SK-N-SH treated with all-trans-retinoic acid at 6 μM for 48 hours (cell line): ENCODE results near the gene CASKIN1.

Experiments used
- ATAC-seq: fragments of 200-7000 bp; cut with Tn5 transposase; 3 replicates; pipeline ENCODE4 v1.9.1; 2020; ENCODE audit warnings: mild to moderate bottlenecking, moderate library complexity
- ARNTL ChIP-seq: fragments of 450-650 bp; formaldehyde crosslinking; IDR thresholded peaks from 2 replicates; pipeline ENCODE4 v1.5.0; 2020; ENCODE audit warnings: low read depth, mild to moderate bottlenecking, moderate library complexity, borderline replicate concordance
- BACH2 ChIP-seq: fragments of 250-450 bp; sonication (Bioruptor Pico); IDR thresholded peaks from 2 replicates; pipeline ENCODE4 v1.9.0; 2021; ENCODE audit warnings: mild to moderate bottlenecking, borderline replicate concordance
- CREB5 ChIP-seq: fragments of 250-450 bp; sonication (Bioruptor Pico); IDR thresholded peaks from 2 replicates; pipeline ENCODE4 v1.5.1; 2020; ENCODE audit warnings: low read depth, mild to moderate bottlenecking, moderate library complexity
- CSDC2 ChIP-seq: fragments of 250-450 bp; sonication (Bioruptor Pico); IDR thresholded peaks from 2 replicates; pipeline ENCODE4 v1.5.0; 2020; ENCODE audit warnings: mild to moderate bottlenecking, moderate library complexity
- ESRRG ChIP-seq: fragments of 250-450 bp; sonication (Bioruptor Pico); IDR thresholded peaks from 2 replicates; pipeline ENCODE4 v1.6.1; 2021; ENCODE audit warnings: mild to moderate bottlenecking
- GLIS3 ChIP-seq: fragments of 250-450 bp; sonication (Bioruptor Pico); IDR thresholded peaks from 2 replicates; pipeline ENCODE4 v1.5.0; 2020; ENCODE audit warnings: mild to moderate bottlenecking, moderate library complexity
- ISL1 ChIP-seq: fragments of 250-450 bp; sonication (Bioruptor Pico); IDR thresholded peaks from 2 replicates; pipeline ENCODE4 v2.1.2; 2022; ENCODE audit warnings: mild to moderate bottlenecking, moderate library complexity
- OSR1 ChIP-seq: fragments of 250-450 bp; sonication (Bioruptor Pico); IDR thresholded peaks from 2 replicates; pipeline ENCODE4 v1.8.0; 2022; ENCODE audit warnings: moderate library complexity, mild to moderate bottlenecking, inconsistent platforms
- PPARA ChIP-seq: fragments of 250-450 bp; sonication (Bioruptor Pico); IDR thresholded peaks from 2 replicates; pipeline ENCODE4 v1.5.0; 2020; ENCODE audit warnings: mild to moderate bottlenecking, borderline replicate concordance
- RARB ChIP-seq: fragments of 250-450 bp; sonication (Bioruptor Pico); IDR thresholded peaks from 2 replicates; pipeline ENCODE4 v1.8.0; 2021; ENCODE audit warnings: mild to moderate bottlenecking, moderate library complexity
- SNAI2 ChIP-seq: fragments of 250-450 bp; sonication (Bioruptor Pico); IDR thresholded peaks from 2 replicates; pipeline ENCODE4 v1.5.0; 2020; ENCODE audit warnings: mild to moderate bottlenecking, moderate library complexity
- TCF4 ChIP-seq: fragments of 250-450 bp; sonication (Bioruptor Pico); IDR thresholded peaks from 2 replicates; pipeline ENCODE4 v1.8.0; 2021; ENCODE audit warnings: mild to moderate bottlenecking, moderate library complexity, borderline replicate concordance
- TOX ChIP-seq: fragments of 250-450 bp; sonication (Bioruptor Pico); IDR thresholded peaks from 2 replicates; pipeline ENCODE4 v1.8.0; 2021; ENCODE audit warnings: mild to moderate bottlenecking, moderate library complexity, borderline replicate concordance
- TSHZ2 ChIP-seq: fragments of 250-450 bp; sonication (Bioruptor Pico); IDR thresholded peaks from 2 replicates; pipeline ENCODE4 v1.5.0; 2020; ENCODE audit warnings: mild to moderate bottlenecking, moderate library complexity
- ZFP3 ChIP-seq: fragments of 250-450 bp; sonication (Bioruptor Pico); IDR thresholded peaks from 2 replicates; pipeline ENCODE4 v1.5.0; 2020; ENCODE audit warnings: mild to moderate bottlenecking, moderate library complexity
- ZFP30 ChIP-seq: fragments of 450-650 bp; formaldehyde crosslinking; IDR thresholded peaks from 2 replicates; pipeline ENCODE4 v1.5.0; 2022; ENCODE audit warnings: mild to moderate bottlenecking, moderate library complexity
- ZNF565 ChIP-seq: fragments of 450-650 bp; formaldehyde crosslinking; conservative IDR thresholded peaks from 2 replicates; pipeline ENCODE4 v1.5.0; 2020; ENCODE audit warnings: low read depth, mild to moderate bottlenecking, moderate library complexity
- ZNF70 ChIP-seq: fragments of 450-650 bp; formaldehyde crosslinking; IDR thresholded peaks from 2 replicates; pipeline ENCODE4 v1.5.0; 2020; ENCODE audit warnings: mild to moderate bottlenecking, moderate library complexity
- ZNF8 ChIP-seq: fragments of 450-650 bp; formaldehyde crosslinking; IDR thresholded peaks from 2 replicates; pipeline ENCODE4 v1.5.0; 2020; ENCODE audit warnings: mild to moderate bottlenecking, moderate library complexity
- TF ChIP-seq, protein P1 (sequence below): fragments of 250-450 bp; sonication (Bioruptor Pico); IDR thresholded peaks from 2 replicates; pipeline ENCODE4 v1.8.0; 2020; ENCODE audit warnings: mild to moderate bottlenecking, moderate library complexity, borderline replicate concordance
- TF ChIP-seq, protein P2 (sequence below): fragments of 250-450 bp; sonication (Bioruptor Pico); IDR thresholded peaks from 2 replicates; pipeline ENCODE4 v1.5.1; 2021; ENCODE audit warnings: mild to moderate bottlenecking, moderate library complexity

Gene CASKIN1

GRCh38 chr16:2194852-2195321 lies 1.5 kb downstream of the CASKIN1 start:
- ATAC-seq, result peak; percentile 80
- TF ChIP-seq BACH2 (CRISPR knock-in tag) (no peak), OSR1 (CRISPR knock-in tag) (no peak), TSHZ2 (CRISPR knock-in tag) (no peak), CREB5 (no peak), TOX (CRISPR knock-in tag) (no peak), ZFP30 (CRISPR knock-in tag) (no peak), PPARA (no peak), TCF4 (no peak), CSDC2 (CRISPR knock-in tag) (no peak)
- TF ChIP-seq, protein P1, sequence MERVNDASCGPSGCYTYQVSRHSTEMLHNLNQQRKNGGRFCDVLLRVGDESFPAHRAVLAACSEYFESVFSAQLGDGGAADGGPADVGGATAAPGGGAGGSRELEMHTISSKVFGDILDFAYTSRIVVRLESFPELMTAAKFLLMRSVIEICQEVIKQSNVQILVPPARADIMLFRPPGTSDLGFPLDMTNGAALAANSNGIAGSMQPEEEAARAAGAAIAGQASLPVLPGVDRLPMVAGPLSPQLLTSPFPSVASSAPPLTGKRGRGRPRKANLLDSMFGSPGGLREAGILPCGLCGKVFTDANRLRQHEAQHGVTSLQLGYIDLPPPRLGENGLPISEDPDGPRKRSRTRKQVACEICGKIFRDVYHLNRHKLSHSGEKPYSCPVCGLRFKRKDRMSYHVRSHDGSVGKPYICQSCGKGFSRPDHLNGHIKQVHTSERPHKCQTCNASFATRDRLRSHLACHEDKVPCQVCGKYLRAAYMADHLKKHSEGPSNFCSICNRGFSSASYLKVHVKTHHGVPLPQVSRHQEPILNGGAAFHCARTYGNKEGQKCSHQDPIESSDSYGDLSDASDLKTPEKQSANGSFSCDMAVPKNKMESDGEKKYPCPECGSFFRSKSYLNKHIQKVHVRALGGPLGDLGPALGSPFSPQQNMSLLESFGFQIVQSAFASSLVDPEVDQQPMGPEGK (CRISPR knock-in tag), result no peak

DNA sequence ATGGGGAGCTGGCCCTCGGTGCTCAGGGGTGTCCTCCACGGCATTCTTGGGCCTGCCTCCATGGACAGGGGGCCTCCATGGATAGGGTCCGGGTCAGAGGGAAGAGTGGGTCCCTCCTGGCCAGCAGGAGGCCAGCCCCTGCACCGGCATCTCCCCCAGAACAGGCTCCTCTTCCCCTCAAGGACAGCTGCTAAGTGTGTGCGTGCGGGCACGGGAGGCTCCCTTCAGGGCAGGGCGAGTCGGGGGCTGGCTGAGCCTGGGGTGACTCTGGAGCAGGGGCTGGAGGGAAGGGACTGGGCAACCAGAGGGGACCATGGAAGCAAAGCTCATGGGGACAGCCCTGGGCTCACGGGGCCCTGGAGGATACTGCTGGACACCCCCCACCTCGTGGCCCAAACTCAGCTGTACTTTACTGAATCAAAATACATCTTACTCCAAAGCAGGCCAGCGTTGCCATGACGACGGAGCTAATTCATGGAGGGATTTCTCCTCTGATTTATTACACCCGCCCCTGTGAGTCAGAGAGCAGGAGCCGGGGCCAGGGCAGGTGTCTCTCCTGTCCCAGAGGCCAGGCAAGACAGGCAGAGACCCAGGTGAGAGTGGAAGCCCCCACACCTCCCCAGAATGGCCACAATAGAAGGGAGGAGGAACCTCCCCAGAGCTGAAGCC lies 2.1 kb downstream of the CASKIN1 start:
- ATAC-seq, result peak; percentile 12
- TF ChIP-seq ARNTL, result no peak
- no peak for TF ChIP-seq TCF4
- TF ChIP-seq CSDC2 (CRISPR knock-in tag), result no peak
- TF ChIP-seq ZNF70, result no peak
- TF ChIP-seq SNAI2 (CRISPR knock-in tag), result no peak
- no peak for TF ChIP-seq GLIS3 (CRISPR knock-in tag)
- TF ChIP-seq ESRRG (CRISPR knock-in tag), result no peak
- TF ChIP-seq ISL1 (CRISPR knock-in tag), result no peak
- no peak for TF ChIP-seq ZFP3
- no peak for TF ChIP-seq TSHZ2 (CRISPR knock-in tag)
- no peak for TF ChIP-seq TOX (CRISPR knock-in tag)
- TF ChIP-seq BACH2 (CRISPR knock-in tag), result no peak

- ATAC-seq, result no peak
- no peak for TF ChIP-seq ZNF565 (CRISPR knock-in tag)
- no peak for TF ChIP-seq TCF4
- TF ChIP-seq CSDC2 (CRISPR knock-in tag), result no peak
- TF ChIP-seq ZNF70, result no peak
- no peak for TF ChIP-seq TSHZ2 (CRISPR knock-in tag)
- TF ChIP-seq GLIS3 (CRISPR knock-in tag), result no peak
- no peak for TF ChIP-seq TOX (CRISPR knock-in tag)
- TF ChIP-seq, protein P2, sequence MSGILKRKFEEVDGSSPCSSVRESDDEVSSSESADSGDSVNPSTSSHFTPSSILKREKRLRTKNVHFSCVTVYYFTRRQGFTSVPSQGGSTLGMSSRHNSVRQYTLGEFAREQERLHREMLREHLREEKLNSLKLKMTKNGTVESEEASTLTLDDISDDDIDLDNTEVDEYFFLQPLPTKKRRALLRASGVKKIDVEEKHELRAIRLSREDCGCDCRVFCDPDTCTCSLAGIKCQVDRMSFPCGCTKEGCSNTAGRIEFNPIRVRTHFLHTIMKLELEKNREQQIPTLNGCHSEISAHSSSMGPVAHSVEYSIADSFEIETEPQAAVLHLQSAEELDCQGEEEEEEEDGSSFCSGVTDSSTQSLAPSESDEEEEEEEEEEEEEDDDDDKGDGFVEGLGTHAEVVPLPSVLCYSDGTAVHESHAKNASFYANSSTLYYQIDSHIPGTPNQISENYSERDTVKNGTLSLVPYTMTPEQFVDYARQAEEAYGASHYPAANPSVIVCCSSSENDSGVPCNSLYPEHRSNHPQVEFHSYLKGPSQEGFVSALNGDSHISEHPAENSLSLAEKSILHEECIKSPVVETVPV (CRISPR knock-in tag), result no peak
- no peak for TF ChIP-seq PPARA
- TF ChIP-seq SNAI2 (CRISPR knock-in tag), result no peak
- TF ChIP-seq OSR1 (CRISPR knock-in tag), result no peak
- TF ChIP-seq RARB (CRISPR knock-in tag), result no peak
- TF ChIP-seq, protein P1 (CRISPR knock-in tag), result no peak
- TF ChIP-seq ZNF8 (CRISPR knock-in tag), result no peak
- TF ChIP-seq ZFP3, result no peak
Measured at GRCh38 chr16:2191446-2191706, 5.0 kb downstream of the CASKIN1 start.
